Stimulated activated CD4-positive, alpha-beta T cell treated with anti-CD3 and anti-CD28 coated beads, Interleukin-15, amount 100 ng/mL, for 1 hour (primary cell): ENCODE results near the gene TMEM163.
"Not testable (repeated sequence)": the region's sequence is repeated elsewhere in the genome, so short reads cannot be mapped to it uniquely, and the experiment has no call there.

Experiments
- DNase-seq, 2 donors: peaks; one replicate each; pipeline ENCODE4 v3.0.0-alpha.2; 2020; ENCODE audit warnings: low read depth in 1 of 2, low spot score in 1 of 2

TMEM163 gene

GRCh38 chr2:134623046-134623445 is 95.8 kb downstream of the TMEM163 start:
- no peak for DNase-seq

GRCh38 chr2:134621939-134622705 is 96.7 kb downstream of the TMEM163 start:
- DNase-seq = no peak

GRCh38 chr2:134619250-134619649 is 99.5 kb downstream of the TMEM163 start:
- no peak for DNase-seq

- not testable (repeated sequence) for DNase-seq
Measured at GRCh38 chr2:134615480-134615879, 103.3 kb downstream of the TMEM163 start.

- DNase-seq = no peak
Measured at GRCh38 chr2:134611316-134611715, 107.5 kb downstream of the TMEM163 start.

- no peak for DNase-seq
Measured at GRCh38 chr2:134610871-134611270, 107.9 kb downstream of the TMEM163 start.

GRCh38 chr2:134609924-134610513 is 108.8 kb downstream of the TMEM163 start:
- DNase-seq = no peak

GRCh38 chr2:134603966-134604365 is 114.8 kb downstream of the TMEM163 start:
- no peak for DNase-seq

- no peak for DNase-seq
Measured at GRCh38 chr2:134602666-134603065, 116.1 kb downstream of the TMEM163 start.

- DNase-seq = no peak
Measured at GRCh38 chr2:134601264-134601663, 117.5 kb downstream of the TMEM163 start.

GRCh38 chr2:134600208-134600607 is 118.6 kb downstream of the TMEM163 start:
- no peak for DNase-seq

GRCh38 chr2:134599236-134599635 is 119.6 kb downstream of the TMEM163 start:
- no peak for DNase-seq

- no peak for DNase-seq
Measured at GRCh38 chr2:134594399-134594798, 124.4 kb downstream of the TMEM163 start.

- DNase-seq = no peak
Measured at GRCh38 chr2:134593519-134593918, 125.3 kb downstream of the TMEM163 start.

GRCh38 chr2:134592377-134592776 is 126.4 kb downstream of the TMEM163 start:
- DNase-seq = no peak

- no peak for DNase-seq
Measured at GRCh38 chr2:134591526-134591925, 127.3 kb downstream of the TMEM163 start.

- no peak for DNase-seq
Measured at GRCh38 chr2:134590679-134591078, 128.1 kb downstream of the TMEM163 start.

- not testable (repeated sequence) for DNase-seq
Measured at GRCh38 chr2:134589171-134590083, 129.4 kb downstream of the TMEM163 start.

- no peak for DNase-seq
Measured at GRCh38 chr2:134588556-134588955, 130.2 kb downstream of the TMEM163 start.

- no peak for DNase-seq
Measured at GRCh38 chr2:134586326-134586965, 132.4 kb downstream of the TMEM163 start.

- no peak for DNase-seq
Measured at GRCh38 chr2:134583997-134584520, 134.7 kb downstream of the TMEM163 start.
